Skeletal muscle cell (primary cell): ENCODE data around the gene MON2.
"Not testable (repeated sequence)": the region's sequence is repeated elsewhere in the genome, so short reads cannot be mapped to it uniquely, and the experiment has no call there.

Experiments
- DNase-seq: peaks from one replicate; pipeline ENCODE4 v3.0.0-alpha.2; 2010; ENCODE audit warnings: low read depth
- H3K4me3 ChIP-seq: 2 replicates; pipeline ENCODE4 v1.5.1; 2011; ENCODE audit warnings: low read depth, mild to moderate bottlenecking, control low read depth, low read length, moderate library complexity

MON2 gene

GRCh38 chr12:62466594-62467491, at the start of gene MON2:
Gene MON2, plus strand, starts transcription at chr12:62466826. Its CDS starts 382 bp downstream, at chr12:62467208.
- peak within 1 kb of the TSS; percentile 88 for H3K4me3 ChIP-seq
- DNase-seq = peak; percentile 51

GRCh38 chr12:62426089-62426488, 40.5 kb upstream of the MON2 start:
- DNase-seq = no peak
- H3K4me3 ChIP-seq = no peak overlapping the region

GRCh38 chr12:62429457-62429856, 37.2 kb upstream of the MON2 start:
- no peak for DNase-seq
- H3K4me3 ChIP-seq = no peak overlapping the region

- no peak for DNase-seq
- peak overlapping the region; percentile 50 for H3K4me3 ChIP-seq
Measured at GRCh38 chr12:62434494-62435302, 31.9 kb upstream of the MON2 start.

GRCh38 chr12:62435303-62436163, 31.1 kb upstream of the MON2 start:
- H3K4me3 ChIP-seq = peak overlapping the region; percentile 50
- peak; percentile 14 for DNase-seq

- DNase-seq = no peak
- H3K4me3 ChIP-seq = no peak overlapping the region
Measured at GRCh38 chr12:62436164-62436503, 30.5 kb upstream of the MON2 start.

- no peak for DNase-seq
- no peak overlapping the region for H3K4me3 ChIP-seq
Measured at GRCh38 chr12:62438098-62438692, 28.4 kb upstream of the MON2 start.

GRCh38 chr12:62446754-62447452, 19.7 kb upstream of the MON2 start:
- no peak for DNase-seq
- H3K4me3 ChIP-seq = no peak overlapping the region

GRCh38 chr12:62448436-62448835, 18.2 kb upstream of the MON2 start:
- no peak overlapping the region for H3K4me3 ChIP-seq
- DNase-seq = no peak

GRCh38 chr12:62455429-62455828, 11.2 kb upstream of the MON2 start:
- not testable (repeated sequence) for H3K4me3 ChIP-seq, DNase-seq

GRCh38 chr12:62458626-62459025, 8.0 kb upstream of the MON2 start:
- DNase-seq = no peak
- H3K4me3 ChIP-seq = no peak overlapping the region

- no peak for DNase-seq
- no peak overlapping the region for H3K4me3 ChIP-seq
Measured at GRCh38 chr12:62459976-62460375, 6.7 kb upstream of the MON2 start.

- not testable (repeated sequence) for H3K4me3 ChIP-seq, DNase-seq
Measured at GRCh38 chr12:62461171-62461837, 5.3 kb upstream of the MON2 start.

- not testable (repeated sequence) for DNase-seq
Measured at GRCh38 chr12:62463252-62463651, 3.4 kb upstream of the MON2 start.

GRCh38 chr12:62466018-62466593, 520 bp upstream of the MON2 start:
- DNase-seq = no peak
- H3K4me3 ChIP-seq = peak overlapping the region; percentile 88

More at GRCh38 chr12:62463252-62463651, 3.4 kb upstream of the MON2 start:
- not testable (repeated sequence) for H3K4me3 ChIP-seq

- DNase-seq = no peak
- H3K4me3 ChIP-seq = peak overlapping the region; percentile 88
Measured at GRCh38 chr12:62468397-62468796, 1.8 kb downstream of the MON2 start.

- no peak for DNase-seq
- peak overlapping the region; percentile 88 for H3K4me3 ChIP-seq
Measured at GRCh38 chr12:62468935-62469334, 2.3 kb downstream of the MON2 start.

GRCh38 chr12:62469704-62470103, 3.1 kb downstream of the MON2 start:
- no peak overlapping the region for H3K4me3 ChIP-seq
- DNase-seq = no peak
